Lung microvascular endothelial cell (primary cell): Measurements from ENCODE around the gene POU3F1. TPM values are rescaled to one million over a fixed set of nuclear protein-coding genes. Genes with fewer than 3 reads are reported as not detected.

Source experiments
- DNase-seq, 2 donors: peaks; one replicate each; pipeline versions ENCODE4 v3.0.0 to v3.0.0-alpha.2; 2010; ENCODE audit warnings: low read depth in 2 of 2
- total RNA-seq: library from RNA; depleted of rRNA; stranded (reverse); fragments of >200 nt; gene quantifications from 2 replicates; pipeline ENCODE4 v1.2.1, GENCODE V29; 2014

POU3F1 gene
- total RNA-seq, 1 donor from 2014 or later: under 0.01 TPM

GRCh38 chr1:38004284-38005108, 42.1 kb downstream of the POU3F1 start:
- DNase-seq: peak in 1 of 2 donors; percentile 24

GRCh38 chr1:38003261-38004250, 43.0 kb downstream of the POU3F1 start:
- peak in 1 of 2 donors; percentile 35 for DNase-seq

GRCh38 chr1:38000529-38001455, 45.8 kb downstream of the POU3F1 start:
- DNase-seq: peak; percentile 62 to 89

GRCh38 chr1:38000233-38000528, 46.4 kb downstream of the POU3F1 start:
- no peak for DNase-seq

GRCh38 chr1:37999430-38000232, 47.0 kb downstream of the POU3F1 start:
- peak; percentile 74 to 82 for DNase-seq

- peak in 1 of 2 donors; percentile 79 for DNase-seq
Observed at GRCh38 chr1:37998913-37999429, 47.6 kb downstream of the POU3F1 start.

- DNase-seq: no peak
Observed at GRCh38 chr1:37998089-37998808, 48.3 kb downstream of the POU3F1 start.

- no peak for DNase-seq
Observed at GRCh38 chr1:37997256-37998088, 49.1 kb downstream of the POU3F1 start.

- DNase-seq: peak in 1 of 2 donors; percentile 62
Observed at GRCh38 chr1:37995751-37996345, 50.7 kb downstream of the POU3F1 start.

- no peak for DNase-seq
Observed at GRCh38 chr1:37994886-37995566, 51.6 kb downstream of the POU3F1 start.

Other genes with a start within 250 kb of the POU3F1 start
- gene C1orf122, start 239.0 kb downstream of the POU3F1 start, total RNA-seq: 14.4 and 21.2 TPM in 2 replicates
- 12.2 and 22.4 TPM in 2 replicates for gene YRDC, start 238.6 kb downstream of the POU3F1 start, total RNA-seq
- 1.3 and 2.0 TPM in 2 replicates for gene MTF1, start 187.2 kb downstream of the POU3F1 start, total RNA-seq
- gene INPP5B, start 99.7 kb downstream of the POU3F1 start, total RNA-seq: 13.9 and 20.6 TPM in 2 replicates
- 48.8 and 59.9 TPM in 2 replicates for gene SF3A3, start 56.8 kb downstream of the POU3F1 start, total RNA-seq
- gene FHL3, start 41.3 kb downstream of the POU3F1 start, total RNA-seq: 7.7 and 12.4 TPM in 2 replicates
- 26.4 and 26.6 TPM in 2 replicates for gene UTP11, start 34.1 kb downstream of the POU3F1 start, total RNA-seq